HG02870 (cell line): ENCODE data around the gene ICAM5.
"Not testable (repeated sequence)": the region's sequence is repeated elsewhere in the genome, so short reads cannot be mapped to it uniquely, and the experiment has no call there.

Experiments used
- ATAC-seq: cut with Tn5 transposase; IDR thresholded peaks from one replicate; pipeline ENCODE4 v1.9.1; 2021; ENCODE audit warnings: mild to moderate bottlenecking, moderate library complexity; ENCODE audit not compliant: unreplicated experiment

The ICAM5 gene

GRCh38 chr19:10317857-10318462 lies 28.2 kb downstream of the ICAM5 start:
- no peak for ATAC-seq

DNA sequence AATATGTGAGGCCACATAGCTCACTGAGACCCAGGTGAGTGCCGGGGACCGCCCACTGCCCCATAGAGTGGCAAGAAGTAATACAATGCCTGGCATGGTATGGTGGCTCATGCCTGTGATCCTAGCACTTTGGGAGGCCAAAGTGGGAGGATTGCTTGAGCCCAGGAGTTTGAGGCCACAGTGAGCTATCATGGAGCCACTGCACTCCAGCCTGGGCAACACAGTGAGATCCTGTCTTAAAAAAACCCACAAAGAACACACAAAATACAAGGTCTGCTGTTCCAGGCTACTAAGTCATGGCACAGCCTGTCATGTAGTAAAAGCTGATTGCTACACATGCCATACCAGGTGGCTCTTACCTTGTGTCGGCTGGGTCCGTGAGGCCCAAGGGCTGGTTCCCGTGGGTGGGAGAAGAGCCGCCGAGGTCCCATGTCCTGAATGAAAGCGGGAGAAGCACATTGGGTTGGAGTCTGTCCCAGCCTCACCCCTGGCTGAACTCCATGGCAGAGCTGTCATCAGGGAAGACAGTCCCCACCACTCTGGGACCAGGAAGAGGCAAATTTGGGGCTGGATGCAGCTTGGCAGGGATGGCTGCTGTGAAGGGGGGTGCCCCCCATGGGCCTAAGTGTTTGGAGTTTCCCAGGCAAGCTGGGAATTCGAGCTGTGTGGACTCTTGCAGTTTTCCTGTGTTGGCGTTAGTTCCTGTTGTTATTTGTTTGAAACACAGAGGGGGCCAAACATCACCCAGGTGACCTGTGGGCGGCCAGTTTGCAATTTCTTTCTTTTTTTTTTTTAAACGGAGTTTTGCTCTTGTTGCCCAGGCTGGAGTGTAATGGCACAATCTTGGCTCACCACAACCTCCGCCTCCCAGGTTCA lies 29.3 kb downstream of the ICAM5 start:
- ATAC-seq = no peak

- no peak for ATAC-seq
Observed at GRCh38 chr19:10320602-10321416, 31.1 kb downstream of the ICAM5 start.

DNA sequence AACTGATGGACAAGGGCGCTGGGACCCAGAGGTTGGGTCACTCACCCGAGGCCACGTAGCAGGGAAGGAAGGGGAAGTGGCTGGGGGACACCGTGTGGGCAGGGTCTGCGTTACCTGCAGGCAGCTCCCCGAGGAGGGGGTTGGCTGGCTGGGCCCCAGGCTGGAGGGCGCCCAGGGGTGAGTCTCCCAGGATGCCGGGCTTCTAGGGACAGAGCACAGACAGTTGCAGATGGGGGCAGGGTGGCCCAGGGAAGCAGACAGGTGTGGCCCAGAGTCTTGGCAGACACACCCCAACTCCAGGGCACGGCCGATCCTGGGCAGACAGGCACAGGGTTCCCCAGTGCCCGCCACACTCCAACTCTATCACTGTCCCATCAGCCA lies 31.7 kb downstream of the ICAM5 start:
- ATAC-seq = no peak

GRCh38 chr19:10321874-10322835 lies 32.4 kb downstream of the ICAM5 start:
- ATAC-seq = no peak

GRCh38 chr19:10325732-10326131 lies 36.0 kb downstream of the ICAM5 start:
- no peak for ATAC-seq

DNA sequence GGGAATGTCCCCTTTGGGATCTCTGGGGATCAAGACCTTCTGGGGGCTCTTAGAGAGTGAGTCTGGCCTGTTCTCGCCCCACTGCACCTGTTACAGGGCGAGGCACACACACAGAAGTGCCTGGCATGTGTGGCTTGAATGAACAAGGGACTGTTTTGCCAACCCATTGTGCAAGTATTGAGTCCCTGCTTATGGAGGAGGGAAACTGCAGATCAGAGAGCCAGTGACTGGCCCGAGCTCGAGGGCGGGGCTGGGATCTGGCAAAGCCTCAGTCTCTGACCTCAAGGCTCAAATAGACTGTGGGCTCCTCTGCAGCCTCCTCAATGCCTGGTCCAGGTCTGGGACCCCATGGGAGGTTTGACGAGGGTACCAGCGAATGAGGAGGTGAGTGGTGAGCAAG lies 38.0 kb downstream of the ICAM5 start:
- ATAC-seq = no peak

DNA sequence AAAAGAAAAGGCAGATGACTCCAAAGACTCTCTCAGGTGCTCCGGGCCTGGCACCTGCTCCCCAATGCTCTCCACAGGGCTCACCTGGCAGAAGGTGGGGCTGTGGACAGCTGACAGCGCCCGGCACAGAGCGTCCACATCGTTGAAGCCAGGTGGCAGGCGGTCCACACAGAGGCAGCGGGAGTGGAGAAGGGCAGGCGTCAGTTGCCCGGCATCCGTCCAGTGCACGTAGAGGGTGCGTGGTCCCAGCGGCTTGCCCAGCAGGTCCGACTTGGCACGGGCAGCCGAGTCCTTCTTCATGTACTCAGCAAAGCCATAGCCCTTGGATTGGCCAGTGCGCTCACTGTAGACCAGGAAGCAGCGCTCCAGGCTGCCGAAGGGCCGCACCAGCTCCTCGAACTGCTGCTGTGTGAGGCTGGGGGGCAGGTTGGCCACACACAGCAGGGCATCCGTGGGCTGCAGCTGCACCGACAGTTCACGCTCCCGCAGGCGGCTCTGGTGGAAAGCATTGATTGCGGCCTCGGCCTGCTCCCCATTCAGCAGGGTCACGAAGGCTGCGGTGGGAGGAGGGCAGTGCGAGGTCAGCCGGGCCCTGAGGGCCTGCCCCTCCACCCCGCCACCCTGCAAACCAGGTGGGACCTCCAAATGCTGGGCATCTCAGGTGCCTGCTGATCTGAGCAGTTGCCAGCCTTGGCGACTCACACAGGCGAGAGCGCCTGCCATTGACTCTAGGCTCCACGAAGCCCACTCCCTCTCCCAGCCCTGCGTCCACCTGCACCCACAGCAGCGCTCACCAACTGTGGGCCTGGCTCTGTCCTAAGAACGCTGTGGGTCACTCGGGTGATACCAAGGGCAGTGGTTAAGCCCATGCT lies 39.0 kb downstream of the ICAM5 start:
- no peak for ATAC-seq

GRCh38 chr19:10329555-10329954 lies 39.8 kb downstream of the ICAM5 start:
- ATAC-seq = no peak

- ATAC-seq = no peak
Observed at GRCh38 chr19:10332158-10332964, 42.6 kb downstream of the ICAM5 start.

GRCh38 chr19:10332965-10333757 lies 43.4 kb downstream of the ICAM5 start, which contains the start of gene RAVER1:
Gene RAVER1, minus strand, starts transcription at chr19:10333529. Its CDS starts 22 bp downstream, at chr19:10333507.
- ATAC-seq = peak; percentile 80

DNA sequence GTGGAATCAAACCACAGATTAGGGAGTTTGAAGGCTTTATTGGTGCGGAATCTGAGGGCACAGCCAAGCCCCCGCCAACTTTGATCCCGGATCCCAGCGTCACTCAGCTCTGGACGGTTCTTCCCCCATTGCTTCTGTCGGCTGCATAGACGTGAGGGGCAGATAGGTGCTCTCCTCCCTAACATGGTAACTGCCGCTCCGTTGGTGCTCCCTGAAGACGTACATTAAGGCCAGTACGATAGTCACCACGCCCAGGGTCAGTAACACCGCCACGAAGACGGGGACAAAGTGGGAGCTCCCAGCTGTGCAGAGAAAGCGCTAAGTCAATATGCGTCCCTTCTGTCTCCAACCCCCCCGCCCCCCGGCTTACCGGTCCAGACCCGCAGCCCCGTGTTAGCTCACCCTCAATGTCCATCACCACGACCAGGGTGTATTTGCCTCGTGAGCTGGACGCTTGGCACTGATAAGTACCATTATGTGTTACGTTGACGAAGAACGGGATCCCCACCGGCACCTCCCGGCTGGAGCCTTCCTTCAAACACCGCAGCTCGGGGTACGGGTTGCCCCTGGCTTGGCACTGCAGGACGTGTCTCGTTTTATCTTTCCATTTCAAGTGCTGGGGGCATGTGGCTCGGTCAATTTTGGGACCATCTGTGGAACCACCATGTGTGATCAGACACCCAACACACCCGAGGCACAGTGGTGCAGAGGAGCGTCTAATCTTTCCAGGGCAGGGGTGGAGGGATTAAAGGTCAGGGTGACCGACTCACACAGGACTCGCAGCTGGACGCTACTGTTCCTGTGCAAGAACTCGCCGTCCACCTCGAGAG lies 44.2 kb downstream of the ICAM5 start:
- ATAC-seq = no peak

- no peak for ATAC-seq
Observed at GRCh38 chr19:10334588-10335351, 45.0 kb downstream of the ICAM5 start.

- no peak for ATAC-seq
Observed at GRCh38 chr19:10335352-10335985, 45.7 kb downstream of the ICAM5 start.

DNA sequence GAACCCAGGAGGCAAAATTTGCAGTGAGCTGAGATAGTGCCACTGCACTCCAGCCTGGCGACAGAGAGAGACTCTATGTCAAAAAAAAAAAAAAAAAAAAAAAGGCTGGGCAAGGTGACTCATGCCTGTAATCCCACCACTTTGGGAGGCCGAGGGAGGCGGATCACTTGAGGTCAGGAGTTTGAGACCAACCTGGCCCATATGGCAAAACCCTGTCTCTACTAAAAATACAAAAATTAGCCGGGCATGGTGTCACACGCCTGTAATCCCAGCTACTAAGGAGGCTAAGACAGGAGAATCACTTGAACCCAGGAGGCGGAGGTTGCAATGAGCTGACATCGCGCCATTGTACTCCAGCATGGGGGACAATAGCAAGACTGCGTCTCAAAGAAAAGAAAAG lies 47.0 kb downstream of the ICAM5 start:
- not testable (repeated sequence) for ATAC-seq

GRCh38 chr19:10338940-10339339 lies 49.2 kb downstream of the ICAM5 start:
- no peak for ATAC-seq
